Measurements from ENCODE around the gene AKNA. TPM values are rescaled to one million over a fixed set of nuclear protein-coding genes. Genes with fewer than 3 reads are reported as not detected.
"Not testable (repeated sequence)": the region's sequence is repeated elsewhere in the genome, so short reads cannot be mapped to it uniquely, and the experiment has no call there.

Gene AKNA
- total RNA-seq, 1 donor from 2014 or later = 16.6 TPM

DNA sequence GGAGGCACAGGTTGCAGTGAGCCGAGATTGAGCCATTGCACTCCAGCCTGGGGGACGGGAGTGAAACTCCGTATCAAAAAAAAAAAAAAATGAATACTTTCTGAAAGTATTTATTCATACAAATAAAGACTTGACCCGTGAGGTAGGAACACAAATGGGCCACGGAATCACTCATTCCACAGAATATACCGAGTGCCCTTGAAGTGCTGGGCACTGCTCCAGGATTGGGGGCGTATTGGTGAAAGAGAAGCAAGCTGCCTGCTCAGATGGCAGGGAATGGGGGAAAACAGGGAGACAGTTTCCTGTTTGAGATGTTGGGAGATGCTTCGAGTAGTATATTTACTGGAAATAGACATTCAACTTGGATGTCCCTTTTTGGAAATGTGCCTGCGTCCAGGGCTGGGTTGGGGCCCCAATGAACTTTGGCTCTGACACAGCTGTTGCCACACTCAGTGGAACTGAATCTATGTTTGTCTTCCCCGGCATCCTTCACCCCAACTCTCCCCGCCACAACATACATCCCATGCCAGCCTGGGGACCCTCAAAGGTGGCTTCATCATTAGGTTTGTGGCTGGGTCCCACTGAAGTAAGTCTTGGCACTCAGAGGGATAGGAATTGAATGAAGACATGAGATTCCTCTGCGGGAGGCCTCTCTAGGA is 65.5 kb downstream of the AKNA start:
- H3K4me3 Mint-ChIP-seq; H3K4me1 Mint-ChIP-seq; H3K9me3 Mint-ChIP-seq; H3K36me3 Mint-ChIP-seq (ENCODE audit: low read depth); H3K27ac Mint-ChIP-seq (ENCODE audit: unreplicated experiment); H3K27me3 Mint-ChIP-seq (ENCODE audit: low read depth); DNase-seq (ENCODE audit: low read depth, low spot score): not testable (repeated sequence)

DNA sequence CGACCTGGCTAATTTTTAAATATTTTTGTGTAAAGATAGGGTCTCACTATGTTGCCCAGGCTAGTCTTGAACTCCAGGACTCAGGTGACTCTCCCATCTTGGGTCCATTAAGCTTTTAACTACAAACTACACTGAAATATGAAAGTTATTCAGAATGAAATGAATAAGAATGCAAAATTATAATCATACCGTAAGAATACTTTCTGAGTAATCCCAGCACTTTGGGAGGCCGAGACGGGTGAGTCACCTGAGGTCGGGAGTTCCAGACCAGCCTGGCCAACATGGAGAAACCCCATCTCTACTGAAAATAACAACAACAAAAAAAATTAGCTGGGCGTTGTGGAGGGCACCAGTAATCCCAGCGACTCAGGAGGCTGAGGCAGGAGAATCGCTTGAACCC is 66.0 kb downstream of the AKNA start:
- Mint-ChIP-seq H3K4me3 (no peak overlapping the region), H3K4me1 (peaks cover 5% of the 10 kb centered on the region), H3K27me3 (ENCODE audit: low read depth) (no peaks in the 10 kb centered on the region), H3K36me3 (ENCODE audit: low read depth) (no peaks in the 10 kb centered on the region), H3K9me3 (no peaks in the 10 kb centered on the region), H3K27ac (ENCODE audit: unreplicated experiment) (no peak overlapping the region)
- DNase-seq (ENCODE audit: low read depth, low spot score) = no peak
- TF ChIP-seq, protein P1, sequence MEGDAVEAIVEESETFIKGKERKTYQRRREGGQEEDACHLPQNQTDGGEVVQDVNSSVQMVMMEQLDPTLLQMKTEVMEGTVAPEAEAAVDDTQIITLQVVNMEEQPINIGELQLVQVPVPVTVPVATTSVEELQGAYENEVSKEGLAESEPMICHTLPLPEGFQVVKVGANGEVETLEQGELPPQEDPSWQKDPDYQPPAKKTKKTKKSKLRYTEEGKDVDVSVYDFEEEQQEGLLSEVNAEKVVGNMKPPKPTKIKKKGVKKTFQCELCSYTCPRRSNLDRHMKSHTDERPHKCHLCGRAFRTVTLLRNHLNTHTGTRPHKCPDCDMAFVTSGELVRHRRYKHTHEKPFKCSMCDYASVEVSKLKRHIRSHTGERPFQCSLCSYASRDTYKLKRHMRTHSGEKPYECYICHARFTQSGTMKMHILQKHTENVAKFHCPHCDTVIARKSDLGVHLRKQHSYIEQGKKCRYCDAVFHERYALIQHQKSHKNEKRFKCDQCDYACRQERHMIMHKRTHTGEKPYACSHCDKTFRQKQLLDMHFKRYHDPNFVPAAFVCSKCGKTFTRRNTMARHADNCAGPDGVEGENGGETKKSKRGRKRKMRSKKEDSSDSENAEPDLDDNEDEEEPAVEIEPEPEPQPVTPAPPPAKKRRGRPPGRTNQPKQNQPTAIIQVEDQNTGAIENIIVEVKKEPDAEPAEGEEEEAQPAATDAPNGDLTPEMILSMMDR (conservative IDR thresholded peaks at IDR 0.05) = no peak

GRCh38 chr9:114320710-114321109 is 67.1 kb downstream of the AKNA start:
- H3K4me3 Mint-ChIP-seq; H3K36me3 Mint-ChIP-seq (ENCODE audit: low read depth); H3K9me3 Mint-ChIP-seq; H3K27me3 Mint-ChIP-seq (ENCODE audit: low read depth); DNase-seq (ENCODE audit: low read depth, low spot score); H3K4me1 Mint-ChIP-seq: not testable (repeated sequence)
- H3K27ac Mint-ChIP-seq (ENCODE audit: unreplicated experiment) = peak overlapping the region; percentile 35

GRCh38 chr9:114319147-114319546 is 68.6 kb downstream of the AKNA start:
- Mint-ChIP-seq H3K4me3 (no peak overlapping the region), H3K9me3 (no peaks in the 10 kb centered on the region), H3K27me3 (ENCODE audit: low read depth) (no peaks in the 10 kb centered on the region), H3K27ac (ENCODE audit: unreplicated experiment) (peak overlapping the region; percentile 10), H3K4me1 (peaks cover 5% of the 10 kb centered on the region), H3K36me3 (ENCODE audit: low read depth) (no peaks in the 10 kb centered on the region)
- no peak for DNase-seq (ENCODE audit: low read depth, low spot score)
- TF ChIP-seq, protein P1 (conservative IDR thresholded peaks at IDR 0.05) = no peak

- Mint-ChIP-seq H3K9me3 (no peaks in the 10 kb centered on the region), H3K4me3 (no peak overlapping the region), H3K36me3 (ENCODE audit: low read depth) (no peaks in the 10 kb centered on the region), H3K27me3 (ENCODE audit: low read depth) (no peaks in the 10 kb centered on the region), H3K27ac (ENCODE audit: unreplicated experiment) (no peak overlapping the region), H3K4me1 (peaks cover 5% of the 10 kb centered on the region)
- DNase-seq (ENCODE audit: low read depth, low spot score) = no peak
- TF ChIP-seq, protein P1 (conservative IDR thresholded peaks at IDR 0.05) = no peak
These were observed 69.4 kb downstream of the AKNA start for GRCh38 chr9:114318416-114318815.

- peaks cover 5% of the 10 kb centered on the region for H3K4me1 Mint-ChIP-seq
- TF ChIP-seq, protein P1 (conservative IDR thresholded peaks at IDR 0.05) = no peak
- no peaks in the 10 kb centered on the region for H3K36me3 Mint-ChIP-seq (ENCODE audit: low read depth)
- no peaks in the 10 kb centered on the region for H3K27me3 Mint-ChIP-seq (ENCODE audit: low read depth)
- no peak overlapping the region for H3K4me3 Mint-ChIP-seq
- DNase-seq (ENCODE audit: low read depth, low spot score) = no peak
- peak overlapping the region; percentile 43 for H3K27ac Mint-ChIP-seq (ENCODE audit: unreplicated experiment)
- no peaks in the 10 kb centered on the region for H3K9me3 Mint-ChIP-seq
These were observed 70.0 kb downstream of the AKNA start for GRCh38 chr9:114317665-114318357.
